ENCODE results near the gene SUPT5H. TPM values are rescaled to one million over a fixed set of nuclear protein-coding genes. Genes with fewer than 3 reads are reported as not detected.

Gene SUPT5H
- total and polyA plus RNA-seq, 2 of the 13 experiments (the other 11 are each of a cell fraction or from before 2014, with no cell fraction given), result 48.2 to 51.7 TPM

DNA sequence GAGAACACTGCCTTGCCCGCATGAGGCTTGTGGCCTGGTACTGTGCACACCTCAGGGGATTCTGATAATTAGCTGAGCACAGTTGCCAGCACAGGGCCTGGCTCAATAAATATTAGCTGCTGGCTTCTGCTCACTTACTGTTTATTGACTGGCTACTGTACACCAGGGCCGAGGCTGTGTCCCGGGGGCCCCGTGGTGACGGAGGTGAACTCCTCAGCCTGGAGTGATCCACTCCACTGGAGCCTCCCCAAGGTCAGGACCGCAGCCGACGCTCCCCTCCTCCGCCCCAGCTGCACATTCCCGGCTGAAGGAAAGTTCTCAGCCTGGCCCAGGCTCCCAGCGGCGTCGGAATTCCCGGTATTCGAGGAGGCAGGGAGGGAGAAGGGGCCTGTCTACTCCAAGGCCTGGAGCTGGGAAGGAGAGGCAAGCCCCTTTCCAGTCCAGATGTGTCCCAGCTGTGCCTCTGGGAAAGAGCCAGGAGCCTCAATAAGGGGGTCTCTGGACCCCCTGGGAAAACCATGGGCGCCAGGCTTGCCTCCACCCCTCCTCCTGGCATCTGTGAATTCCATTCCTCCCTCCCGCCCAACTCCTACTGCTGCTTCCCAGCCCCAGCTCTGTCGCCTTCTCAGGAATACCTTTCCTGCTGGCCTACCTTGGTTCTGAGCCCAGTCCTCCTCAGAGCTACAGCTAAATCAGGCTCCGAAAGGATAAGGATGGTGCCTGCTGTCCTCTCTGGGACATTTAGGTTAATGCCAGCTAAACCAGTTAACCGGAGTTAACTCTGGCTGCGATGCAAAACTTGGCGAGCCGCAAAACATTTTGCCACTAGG is 16.9 kb upstream of the SUPT5H start (continued):
- TF ChIP-seq SMAD1 (CRISPR knock-in tag; IDR thresholded peaks at IDR 0.05; ENCODE audit: borderline replicate concordance, low read depth) (no peak), HNRNPK (IDR thresholded peaks at IDR 0.05; ENCODE audit: low read depth, low read length, poor library complexity, severe bottlenecking) (no peak), ONECUT2 (CRISPR knock-in tag; IDR thresholded peaks at IDR 0.05) (no peak), GZF1 (CRISPR knock-in tag; IDR thresholded peaks at IDR 0.05) (no peak), ETV6 (CRISPR knock-in tag; conservative IDR thresholded peaks at IDR 0.05) (no peak), SNRNP70 (IDR thresholded peaks at IDR 0.05; ENCODE audit: low read depth, low read length) (no peak), SALL1 (CRISPR knock-in tag; IDR thresholded peaks at IDR 0.05) (peak; percentile 67), ZNF138 (CRISPR knock-in tag; IDR thresholded peaks at IDR 0.05; ENCODE audit: low read depth) (no peak), SOX13 (IDR thresholded peaks at IDR 0.05) (no peak), SOX13 (CRISPR knock-in tag; conservative IDR thresholded peaks at IDR 0.05 in 1 of 2, IDR thresholded peaks at IDR 0.05 in 1 of 2) (no peak; a peak in 1 of 4 replicates), CHD2 (IDR thresholded peaks at IDR 0.05; ENCODE audit: low read depth, low read length) (no peak), KLF11 (CRISPR knock-in tag; IDR thresholded peaks at IDR 0.05) (peak; percentile 23; the same call in 1 of the 2 replicates), SMARCE1 (IDR thresholded peaks at IDR 0.05; ENCODE audit: borderline replicate concordance) (no peak), HDAC6 (IDR thresholded peaks at IDR 0.05; ENCODE audit: low read depth, low read length) (no peak)
- TF ChIP-seq, protein P1, sequence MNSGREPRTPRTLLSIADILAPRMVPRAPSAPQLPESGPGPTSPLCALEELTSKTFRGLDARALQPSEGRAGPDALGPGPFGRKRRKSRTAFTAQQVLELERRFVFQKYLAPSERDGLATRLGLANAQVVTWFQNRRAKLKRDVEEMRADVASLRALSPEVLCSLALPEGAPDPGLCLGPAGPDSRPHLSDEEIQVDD (CRISPR knock-in tag; IDR thresholded peaks at IDR 0.05; ENCODE audit: borderline replicate concordance), result no peak
- TF ChIP-seq, protein P2, sequence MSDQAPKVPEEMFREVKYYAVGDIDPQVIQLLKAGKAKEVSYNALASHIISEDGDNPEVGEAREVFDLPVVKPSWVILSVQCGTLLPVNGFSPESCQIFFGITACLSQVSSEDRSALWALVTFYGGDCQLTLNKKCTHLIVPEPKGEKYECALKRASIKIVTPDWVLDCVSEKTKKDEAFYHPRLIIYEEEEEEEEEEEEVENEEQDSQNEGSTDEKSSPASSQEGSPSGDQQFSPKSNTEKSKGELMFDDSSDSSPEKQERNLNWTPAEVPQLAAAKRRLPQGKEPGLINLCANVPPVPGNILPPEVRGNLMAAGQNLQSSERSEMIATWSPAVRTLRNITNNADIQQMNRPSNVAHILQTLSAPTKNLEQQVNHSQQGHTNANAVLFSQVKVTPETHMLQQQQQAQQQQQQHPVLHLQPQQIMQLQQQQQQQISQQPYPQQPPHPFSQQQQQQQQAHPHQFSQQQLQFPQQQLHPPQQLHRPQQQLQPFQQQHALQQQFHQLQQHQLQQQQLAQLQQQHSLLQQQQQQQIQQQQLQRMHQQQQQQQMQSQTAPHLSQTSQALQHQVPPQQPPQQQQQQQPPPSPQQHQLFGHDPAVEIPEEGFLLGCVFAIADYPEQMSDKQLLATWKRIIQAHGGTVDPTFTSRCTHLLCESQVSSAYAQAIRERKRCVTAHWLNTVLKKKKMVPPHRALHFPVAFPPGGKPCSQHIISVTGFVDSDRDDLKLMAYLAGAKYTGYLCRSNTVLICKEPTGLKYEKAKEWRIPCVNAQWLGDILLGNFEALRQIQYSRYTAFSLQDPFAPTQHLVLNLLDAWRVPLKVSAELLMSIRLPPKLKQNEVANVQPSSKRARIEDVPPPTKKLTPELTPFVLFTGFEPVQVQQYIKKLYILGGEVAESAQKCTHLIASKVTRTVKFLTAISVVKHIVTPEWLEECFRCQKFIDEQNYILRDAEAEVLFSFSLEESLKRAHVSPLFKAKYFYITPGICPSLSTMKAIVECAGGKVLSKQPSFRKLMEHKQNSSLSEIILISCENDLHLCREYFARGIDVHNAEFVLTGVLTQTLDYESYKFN (CRISPR knock-in tag; conservative IDR thresholded peaks at IDR 0.05), result peak; percentile 61; the same call in 1 of the 2 replicates
